ENCODE results near the gene DES. TPM values are rescaled to one million over a fixed set of nuclear protein-coding genes. Genes with fewer than 3 reads are reported as not detected.

DES gene
- total RNA-seq, 4 donors from 2014 or later = 19,008 to 28,635 (median 23,575) TPM

DNA sequence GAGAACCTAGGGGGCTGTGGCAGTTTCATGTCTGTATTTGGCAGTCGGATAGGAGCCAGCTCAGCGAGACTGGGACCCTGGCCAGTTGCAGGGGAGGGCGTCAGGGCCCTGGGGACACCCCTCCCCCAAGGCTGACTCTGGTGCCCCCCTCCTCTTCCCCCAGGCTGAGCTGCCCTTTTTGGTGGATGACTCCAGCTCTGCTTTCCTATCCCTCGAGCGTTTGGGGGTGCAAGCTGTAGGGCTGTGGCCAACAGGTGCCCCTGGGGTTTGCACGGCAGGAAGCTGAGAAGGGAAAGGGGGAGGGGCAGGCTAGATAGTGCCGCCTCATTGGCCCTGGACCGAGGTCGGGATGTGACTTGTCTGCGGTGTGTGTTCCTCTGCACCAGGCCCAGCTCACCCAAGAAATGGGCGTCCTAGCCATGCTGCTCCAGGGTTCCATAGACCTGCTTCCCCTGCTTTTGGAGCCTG is 42.9 kb downstream of the DES start:
- in situ Hi-C loops (cut with MboI; ENCODE audit: low sequenced_read_pairs in 4 of 4) (no loop called here), intact Hi-C loops (cut with DNase I; ENCODE audit: low total_unique reads) (loop anchor here (5.0 kb wide), 1 partner anchor 71 kb away; no protein-coding TSS in a partner anchor)
- DNase-seq = peak; percentile 69 to 83
- TF ChIP-seq POLR2A (IDR thresholded peaks at IDR 0.05) = no peak
- TF ChIP-seq CTCF (IDR thresholded peaks at IDR 0.05 in 4 of 5, conservative IDR thresholded peaks at IDR 0.05 in 1 of 5) = no peak
- peaks cover 44 to 45% of the 10 kb centered on the region in 2 donors for H3K4me1 ChIP-seq
- H3K9me3 ChIP-seq = no peaks in the 10 kb centered on the region
- peak overlapping the region in 3 of 4 donors; percentile 32 to 51 (median 43) for H3K4me3 ChIP-seq
- no peaks in the 10 kb centered on the region for H3K27me3 ChIP-seq
- peak; percentile 54 to 69 for ATAC-seq
- peak overlapping the region; percentile 95 to 99 (median 97) for H3K27ac ChIP-seq
- H3K36me3 ChIP-seq = peaks cover 0 to 46% of the 10 kb centered on the region in 2 donors

GRCh38 chr2:219461669-219462068 is 43.5 kb downstream of the DES start:
- DNase-seq (no peak), ATAC-seq (no peak)
- TF ChIP-seq POLR2A (IDR thresholded peaks at IDR 0.05) (no peak), CTCF (IDR thresholded peaks at IDR 0.05 in 4 of 5, conservative IDR thresholded peaks at IDR 0.05 in 1 of 5) (no peak)
- H3K9me3 ChIP-seq = no peaks in the 10 kb centered on the region
- intact Hi-C loops (cut with DNase I; ENCODE audit: low total_unique reads) = loop anchor here (2.0 to 5.0 kb wide), 2 partner anchors 23 to 71 kb away; no protein-coding TSS in a partner anchor
- in situ Hi-C loops (cut with MboI; ENCODE audit: low sequenced_read_pairs in 4 of 4) = no loop called here
- H3K27me3 ChIP-seq = no peaks in the 10 kb centered on the region
- H3K27ac ChIP-seq = peak overlapping the region; percentile 95 to 99 (median 97)
- peaks cover 0 to 52% of the 10 kb centered on the region in 2 donors for H3K36me3 ChIP-seq
- H3K4me3 ChIP-seq = peak overlapping the region in 1 of 4 donors; percentile 43
- H3K4me1 ChIP-seq = peaks cover 44 to 45% of the 10 kb centered on the region in 2 donors

DNA sequence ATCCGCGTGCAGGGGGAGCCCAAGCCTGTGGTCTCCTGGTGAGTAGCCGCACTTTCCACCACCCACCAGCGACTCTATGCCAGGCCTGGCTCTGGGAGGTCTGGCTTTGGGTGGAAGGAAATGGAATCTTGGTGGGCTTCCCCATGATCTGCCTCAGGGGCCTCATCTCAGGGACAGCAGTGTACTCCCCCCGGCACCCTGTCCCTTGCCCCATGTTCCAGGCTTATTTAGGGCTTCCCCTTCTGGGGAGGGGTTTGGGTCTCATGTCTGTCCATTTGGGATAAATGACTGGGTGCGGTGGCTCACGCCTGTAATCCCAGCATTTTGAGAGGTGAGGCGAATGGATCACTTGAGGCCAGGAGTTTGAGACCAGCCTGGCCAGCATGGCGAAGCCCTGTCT is 44.2 kb downstream of the DES start:
- Histone ChIP-seq H3K9me3 (no peaks in the 10 kb centered on the region), H3K4me1 (peaks cover 40 to 42% of the 10 kb centered on the region in 2 donors), H3K27me3 (no peaks in the 10 kb centered on the region), H3K27ac (peak overlapping the region; percentile 95 to 99 (median 97)), H3K36me3 (peaks cover 0 to 55% of the 10 kb centered on the region in 2 donors), H3K4me3 (no peak overlapping the region)
- intact Hi-C loops (cut with DNase I; ENCODE audit: low total_unique reads) = loop anchor here (2.0 to 5.0 kb wide), 2 partner anchors 22 to 70 kb away; no protein-coding TSS in a partner anchor
- ATAC-seq = no peak
- in situ Hi-C loops (cut with MboI; ENCODE audit: low sequenced_read_pairs in 4 of 4) = no loop called here
- TF ChIP-seq POLR2A (IDR thresholded peaks at IDR 0.05) = no peak
- DNase-seq = no peak

- TF ChIP-seq POLR2A (IDR thresholded peaks at IDR 0.05) = no peak
- no peak for TF ChIP-seq CTCF (IDR thresholded peaks at IDR 0.05 in 4 of 5, conservative IDR thresholded peaks at IDR 0.05 in 1 of 5)
- ATAC-seq (no peak), DNase-seq (no peak)
- no peak overlapping the region for H3K4me3 ChIP-seq
- peaks cover 20 to 22% of the 10 kb centered on the region in 2 donors for H3K4me1 ChIP-seq
- H3K36me3 ChIP-seq = peaks cover 0 to 67% of the 10 kb centered on the region in 2 donors
- in situ Hi-C loops (cut with MboI; ENCODE audit: low sequenced_read_pairs in 4 of 4) (no loop called here), intact Hi-C loops (cut with DNase I; ENCODE audit: low total_unique reads) (loop anchor here (5.0 kb wide), 1 partner anchor 68 kb away; no protein-coding TSS in a partner anchor)
- no peaks in the 10 kb centered on the region for H3K27me3 ChIP-seq
- H3K27ac ChIP-seq = peak overlapping the region in 1 of 4 donors; percentile 99
- H3K9me3 ChIP-seq = no peaks in the 10 kb centered on the region
Measured at GRCh38 chr2:219464286-219465032, 46.3 kb downstream of the DES start.

Data from gastrocnemius medialis (tissue), 4 donors.